IMR-90 (cell line): ENCODE data around the gene PAXIP1. TPM values are rescaled to one million over a fixed set of nuclear protein-coding genes. Genes with fewer than 3 reads are reported as not detected.

Experiments
- ATAC-seq: fragments of 200-7000 bp; cut with Tn5 transposase; 2 replicates; pipeline ENCODE4 v1.9.1; 2020; ENCODE audit warnings: low read depth, mild to moderate bottlenecking, moderate library complexity
- BruUV-seq: library from RNA; stranded (reverse); fragments of 400-500 nt; replicated peaks from 2 replicates; lab custom pipeline; 2021; lab: Mats Ljungman, UMichigan
- CTCF ChIA-PET: fragments of 300-600 bp; formaldehyde crosslinking; extraction: SDS; loops from one replicate; lab custom pipeline; 2021; ENCODE audit warnings: antibody characterized with exemption; lab: Yijun Ruan, JAX
- POLR2A ChIA-PET: fragments of 300-600 bp; sonication (Branson Sonifier 250); formaldehyde crosslinking; loops from one replicate; lab custom pipeline; 2022; ENCODE audit warnings: antibody characterized with exemption; ENCODE audit not compliant: unreplicated experiment; lab: Charles Lee
- DNase-seq: peaks from one replicate; pipeline ENCODE4 v3.0.0; 2013
- H2AFZ ChIP-seq: replicated peaks from 2 replicates; pipeline ENCODE3; 2013; ENCODE audit warnings: low read length, mild to moderate bottlenecking; ENCODE audit not compliant: poor library complexity
- H2AK5ac ChIP-seq: 2 replicates; pipeline ENCODE4 v1.6.1; 2013; ENCODE audit warnings: low read depth, low read length, inconsistent platforms
- H2AK9ac ChIP-seq: replicated peaks from 2 replicates; pipeline ENCODE3; 2013; ENCODE audit warnings: mild to moderate bottlenecking, low read depth, low read length, moderate library complexity; ENCODE audit not compliant: poor library complexity
- H2BK120ac ChIP-seq: 2 replicates; pipeline ENCODE4 v1.6.1; 2013; ENCODE audit warnings: low read depth, low read length, inconsistent platforms
- H2BK15ac ChIP-seq: 3 replicates; pipeline ENCODE4 v1.6.1; 2013; ENCODE audit warnings: low read depth, low read length, inconsistent platforms
- H2BK20ac ChIP-seq: 2 replicates; pipeline ENCODE4 v1.6.1; 2013; ENCODE audit warnings: low read depth, mild to moderate bottlenecking, inconsistent platforms, low read length, moderate library complexity
- H2BK5ac ChIP-seq: 2 replicates; pipeline ENCODE4 v1.6.1; 2013; ENCODE audit warnings: mild to moderate bottlenecking, low read depth, low read length, inconsistent platforms; ENCODE audit not compliant: poor library complexity, severe bottlenecking
- H3K14ac ChIP-seq: replicated peaks from 2 replicates; pipeline ENCODE4 v1.6.1; 2013; ENCODE audit warnings: low read depth, low read length, inconsistent platforms
- H3K18ac ChIP-seq: 2 replicates; pipeline ENCODE4 v1.6.1; 2013; ENCODE audit warnings: low read depth, low read length, control low read depth
- H3K23ac ChIP-seq: 2 replicates; pipeline ENCODE4 v1.6.1; 2013; ENCODE audit warnings: low read depth, low read length, inconsistent platforms
- H3K27ac ChIP-seq: 2 replicates; pipeline ENCODE4 v1.5.1; 2013; ENCODE audit warnings: mild to moderate bottlenecking, control low read depth, low read length; ENCODE audit not compliant: insufficient read depth
- H3K27me3 ChIP-seq: 2 replicates; pipeline ENCODE4 v1.6.1; 2013; ENCODE audit warnings: low read length; ENCODE audit not compliant: control insufficient read depth, insufficient read depth
- H3K36me3 ChIP-seq: 2 replicates; pipeline ENCODE4 v1.6.1; 2013; ENCODE audit warnings: low read length, mixed read lengths; ENCODE audit not compliant: control insufficient read depth, insufficient read depth
- H3K4ac ChIP-seq: 2 replicates; pipeline ENCODE4 v1.6.1; 2013; ENCODE audit warnings: low read depth, low read length, inconsistent platforms
- H3K4me1 ChIP-seq: 2 replicates; pipeline ENCODE4 v1.6.1; 2013; ENCODE audit warnings: low read length, mixed read lengths; ENCODE audit not compliant: control insufficient read depth, insufficient read depth
- H3K4me2 ChIP-seq: 2 replicates; pipeline ENCODE4 v1.6.1; 2013; ENCODE audit warnings: low read depth, mild to moderate bottlenecking, control low read depth, low read length, moderate library complexity
- H3K4me3 ChIP-seq: 2 replicates; pipeline ENCODE4 v1.5.1; 2013; ENCODE audit warnings: low read depth, mild to moderate bottlenecking, control low read depth, low read length, moderate library complexity; ENCODE audit not compliant: insufficient read depth
- H3K56ac ChIP-seq: 2 replicates; pipeline ENCODE4 v1.6.1; 2013; ENCODE audit warnings: low read length, inconsistent platforms; ENCODE audit not compliant: insufficient read depth; ENCODE audit errors: extremely low read depth
- H3K79me1 ChIP-seq, 2 experiments: 2 replicates each; pipeline ENCODE4 v1.6.1; 2013; ENCODE audit warnings: low read length in 2 of 2, inconsistent platforms in 1 of 2, low read depth in 1 of 2
- H3K9ac ChIP-seq: 2 replicates; pipeline ENCODE4 v1.6.1; 2013; ENCODE audit warnings: low read depth, low read length, control low read depth
- H3K9me1 ChIP-seq: 2 replicates; pipeline ENCODE4 v1.6.1; 2013; ENCODE audit warnings: low read length, inconsistent platforms; ENCODE audit not compliant: insufficient read depth
- H3K9me3 ChIP-seq: 2 replicates; pipeline ENCODE4 v1.6.1; 2013; ENCODE audit warnings: low read length; ENCODE audit not compliant: control insufficient read depth, insufficient read depth
- H4K20me1 ChIP-seq: 2 replicates; pipeline ENCODE4 v1.6.1; 2013; ENCODE audit warnings: low read length, inconsistent platforms; ENCODE audit not compliant: insufficient read depth
- H4K5ac ChIP-seq: 2 replicates; pipeline ENCODE4 v1.6.1; 2013; ENCODE audit warnings: mild to moderate bottlenecking, low read depth, low read length, control low read depth
- H4K8ac ChIP-seq, 2 experiments: 2 replicates each; pipeline ENCODE4 v1.6.1; 2013; ENCODE audit warnings: low read depth in 2 of 2, low read length in 2 of 2, control low read depth in 1 of 2, inconsistent platforms in 1 of 2
- H4K91ac ChIP-seq: 2 replicates; pipeline ENCODE4 v1.6.1; 2013; ENCODE audit warnings: low read depth, low read length, inconsistent platforms; ENCODE audit not compliant: insufficient read depth
- SMC3 ChIP-seq: fragments of 150-350 bp; IDR thresholded peaks from 2 replicates; pipeline ENCODE4 v1.6.1; 2016; ENCODE audit warnings: low read depth, mild to moderate bottlenecking, antibody characterized with exemption, low read length, moderate library complexity
- WGBS, 2 experiments: methylation state at CpG; one replicate each; pipeline versions ENCODE4 v1.1.5 to v1.1.7; 2013; ENCODE audit warnings: missing lambda C conversion rate in 2 of 2; ENCODE audit not compliant: insufficient read length in 1 of 2; ENCODE audit errors: extremely low coverage in 2 of 2; 5-methylcytosine and 5-hydroxymethylcytosine counted together
- dilution Hi-C: fragments of 300-500 bp; cut with HindIII; formaldehyde crosslinking; loops from one replicate; pipeline ENCODE4 v1.14.3; 2018; ENCODE audit warnings: low sequenced_read_pairs; ENCODE audit not compliant: unreplicated experiment
- in situ Hi-C: fragments of 300-500 bp; cut with MboI; formaldehyde crosslinking; loops from 3 replicates; pipeline ENCODE4 v1.14.3; 2019; ENCODE audit warnings: low sequenced_read_pairs, inconsistent platforms, mixed read lengths
- intact Hi-C: fragments of 100-400 bp; cut with micrococcal nuclease; formaldehyde crosslinking; loops from 2 replicates; pipeline ENCODE4 v1.10.0; 2022
- polyA plus RNA-seq, 3 experiments: library from polyadenylated mRNA; depleted of rRNA; stranded (reverse); fragments of >200 nt; gene quantifications; 2 replicates each; pipeline ENCODE4 v1.2.3, GENCODE V29; 2012; ENCODE audit warnings: low replicate concordance in 1 of 3
- total RNA-seq: library from RNA; depleted of rRNA; stranded (reverse); fragments of >200 nt; gene quantifications from 2 replicates; pipeline ENCODE4 v1.2.3, GENCODE V29; 2012
- TF ChIP-seq, protein P1 (sequence below): conservative IDR thresholded peaks from 2 replicates; pipeline ENCODE4 v1.5.1; 2012; ENCODE audit warnings: mild to moderate bottlenecking, low read depth, low read length, improper control_type of control experiment

PAXIP1 gene
- total and polyA plus RNA-seq, 2 of the 4 experiments (the other 2 are of a cell fraction) = 7.3 to 8.7 TPM

DNA sequence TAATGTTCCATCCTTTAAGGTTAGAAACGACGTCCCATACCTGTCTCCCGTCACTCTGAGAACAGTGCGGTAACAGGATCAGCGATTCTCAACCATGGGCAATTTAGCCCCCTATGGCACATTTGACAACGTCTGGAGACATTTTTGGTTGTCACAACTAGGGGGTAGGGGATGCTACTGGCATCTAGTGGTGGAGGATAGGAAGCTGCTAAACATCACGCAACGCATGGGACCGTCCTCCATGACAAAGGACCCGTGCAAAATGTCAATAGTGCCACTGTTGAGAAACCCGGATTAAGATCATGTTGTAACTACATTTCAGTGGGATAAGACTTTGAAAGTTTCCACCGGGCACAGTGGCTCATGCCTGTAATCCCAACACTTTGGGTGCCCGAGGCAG, 5.0 kb upstream of the PAXIP1 start:
- H3K23ac ChIP-seq = no peak overlapping the region
- no peak overlapping the region for H4K8ac ChIP-seq
- intact Hi-C loops (loop anchor here (10.0 kb wide), 2 partner anchors 337 to 367 kb away; no protein-coding TSS in a partner anchor), dilution Hi-C loops (no loop called here), in situ Hi-C loops (no loop called here)
- TF ChIP-seq SMC3 = no peak
- TF ChIP-seq, protein P1, sequence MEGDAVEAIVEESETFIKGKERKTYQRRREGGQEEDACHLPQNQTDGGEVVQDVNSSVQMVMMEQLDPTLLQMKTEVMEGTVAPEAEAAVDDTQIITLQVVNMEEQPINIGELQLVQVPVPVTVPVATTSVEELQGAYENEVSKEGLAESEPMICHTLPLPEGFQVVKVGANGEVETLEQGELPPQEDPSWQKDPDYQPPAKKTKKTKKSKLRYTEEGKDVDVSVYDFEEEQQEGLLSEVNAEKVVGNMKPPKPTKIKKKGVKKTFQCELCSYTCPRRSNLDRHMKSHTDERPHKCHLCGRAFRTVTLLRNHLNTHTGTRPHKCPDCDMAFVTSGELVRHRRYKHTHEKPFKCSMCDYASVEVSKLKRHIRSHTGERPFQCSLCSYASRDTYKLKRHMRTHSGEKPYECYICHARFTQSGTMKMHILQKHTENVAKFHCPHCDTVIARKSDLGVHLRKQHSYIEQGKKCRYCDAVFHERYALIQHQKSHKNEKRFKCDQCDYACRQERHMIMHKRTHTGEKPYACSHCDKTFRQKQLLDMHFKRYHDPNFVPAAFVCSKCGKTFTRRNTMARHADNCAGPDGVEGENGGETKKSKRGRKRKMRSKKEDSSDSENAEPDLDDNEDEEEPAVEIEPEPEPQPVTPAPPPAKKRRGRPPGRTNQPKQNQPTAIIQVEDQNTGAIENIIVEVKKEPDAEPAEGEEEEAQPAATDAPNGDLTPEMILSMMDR = 0 out of 2 replicates have a peak, but pooled peaks have one; percentile 20
- H3K79me1 ChIP-seq = peaks cover 3 to 13% of the 10 kb centered on the region in 2 experiments; a peak in 3 of 4 replicates
- H3K9ac ChIP-seq = no peak overlapping the region
- H2AFZ ChIP-seq = no peak overlapping the region
- no peak overlapping the region for H2BK20ac ChIP-seq
- no peaks in the 10 kb centered on the region for H3K9me3 ChIP-seq
- no peaks in the 10 kb centered on the region for H4K20me1 ChIP-seq
- no peak overlapping the region for H2AK9ac ChIP-seq
- no peaks in the 10 kb centered on the region for H3K4me1 ChIP-seq
- no peak overlapping the region for H2AK5ac ChIP-seq
- no peak overlapping the region for H3K27ac ChIP-seq
- H4K5ac ChIP-seq = no peak overlapping the region
- H2BK120ac ChIP-seq = no peak overlapping the region
- no peak overlapping the region for H3K4ac ChIP-seq
- H3K4me3 ChIP-seq = no peak overlapping the region
- no peaks in the 10 kb centered on the region; the same call in 1 of the 2 replicates for H3K27me3 ChIP-seq
- no peak overlapping the region for H2BK5ac ChIP-seq
- no peak overlapping the region for H3K18ac ChIP-seq
- CTCF ChIA-PET = interaction anchor here (1.5 kb wide), 1 partner anchor 80 kb away, joined by 4 read pairs; no protein-coding TSS in a partner anchor
- 68% methylated on average over 9 of the region's 13 CpGs; no CpG with 5 or more reads in 1 of the 2 experiments for WGBS, 2 experiments
- H3K4me2 ChIP-seq = no peak overlapping the region
- H3K9me1 ChIP-seq = no peaks in the 10 kb centered on the region; the same call in 1 of the 2 replicates
- H3K36me3 ChIP-seq = no peaks in the 10 kb centered on the region; the same call in none of the 2 replicates
- DNase-seq (no peak), ATAC-seq (no peak)
- BruUV-seq = no TSS peak
- no peak overlapping the region for H3K56ac ChIP-seq
- no peak overlapping the region for H3K14ac ChIP-seq
- POLR2A ChIA-PET = no interaction called here
- no peak overlapping the region for H2BK15ac ChIP-seq
- H4K91ac ChIP-seq = no peak overlapping the region
